WTC11 (cell line): ENCODE measurements around the gene ZNF273. TPM values are rescaled to one million over a fixed set of nuclear protein-coding genes. Genes with fewer than 3 reads are reported as not detected.

ENCODE experiments used
- ATAC-seq: fragments of 200-7000 bp; cut with Tn5 transposase; 2 replicates; pipeline ENCODE4 v1.10.0; 2021; ENCODE audit warnings: mild to moderate bottlenecking, moderate library complexity
- CTCF ChIA-PET: fragments of 300-600 bp; sonication (Branson Sonifier 250); formaldehyde crosslinking; loops from one replicate; lab custom pipeline; 2021; ENCODE audit warnings: antibody characterized with exemption; lab: Charles Lee
- POLR2A ChIA-PET: fragments of 350-600 bp; sonication (Branson Sonifier 250); formaldehyde crosslinking; loops from one replicate; lab custom pipeline; 2021; ENCODE audit warnings: antibody characterized with exemption; lab: Charles Lee
- DNase-seq: peaks from one replicate; pipeline ENCODE4 v3.0.0; 2021; ENCODE audit warnings: low spot score
- H3K27ac Mint-ChIP-seq: 2 replicates; pipeline ENCODE4 v1.8.0; 2021; ENCODE audit warnings: mixed read lengths
- H3K27me3 Mint-ChIP-seq: 2 replicates; pipeline ENCODE4 v1.8.0; 2021; ENCODE audit warnings: low read depth, mild to moderate bottlenecking, moderate library complexity, mixed read lengths
- H3K36me3 Mint-ChIP-seq: 2 replicates; pipeline ENCODE4 v1.8.0; 2021; ENCODE audit warnings: mixed read lengths
- H3K4me1 Mint-ChIP-seq: 2 replicates; pipeline ENCODE4 v1.8.0; 2022; ENCODE audit warnings: mixed read lengths
- H3K4me3 Mint-ChIP-seq: 2 replicates; pipeline ENCODE4 v1.8.0; 2021; ENCODE audit warnings: mild to moderate bottlenecking, moderate library complexity, mixed read lengths
- H3K9me3 Mint-ChIP-seq: 2 replicates; pipeline ENCODE4 v1.8.0; 2021; ENCODE audit warnings: mixed read lengths
- ATF2 ChIP-seq: sonication (generic); formaldehyde crosslinking; IDR thresholded peaks from 2 replicates; pipeline ENCODE4 v1.8.1; 2022; ENCODE audit warnings: low read depth, missing genetic modification reagents, borderline replicate concordance
- CDX4 ChIP-seq: fragments of 250-450 bp; sonication (Bioruptor Pico); IDR thresholded peaks from 2 replicates; pipeline ENCODE4 v1.9.0; 2021; ENCODE audit warnings: moderate library complexity, mild to moderate bottlenecking, inconsistent platforms, borderline replicate concordance
- CREB1 ChIP-seq: sonication (generic); formaldehyde crosslinking; IDR thresholded peaks from 2 replicates; pipeline ENCODE4 v1.8.0; 2023; ENCODE audit warnings: mild to moderate bottlenecking, missing genetic modification reagents
- E2F5 ChIP-seq: sonication (generic); formaldehyde crosslinking; IDR thresholded peaks from 2 replicates; pipeline ENCODE4 v1.8.1; 2022; ENCODE audit warnings: mild to moderate bottlenecking, moderate library complexity, missing genetic modification reagents
- ESRRA ChIP-seq: sonication (generic); formaldehyde crosslinking; IDR thresholded peaks from 2 replicates; pipeline ENCODE4 v1.8.1; 2022; ENCODE audit warnings: mild to moderate bottlenecking, missing genetic modification reagents, borderline replicate concordance
- HMGXB4 ChIP-seq: sonication (generic); formaldehyde crosslinking; IDR thresholded peaks from 2 replicates; pipeline ENCODE4 v1.8.1; 2023; ENCODE audit warnings: mild to moderate bottlenecking, moderate library complexity, missing genetic modification reagents
- IRF2 ChIP-seq: sonication (generic); formaldehyde crosslinking; IDR thresholded peaks from 2 replicates; pipeline ENCODE4 v1.8.0; 2022; ENCODE audit warnings: low read depth, missing genetic modification reagents, borderline replicate concordance
- JAZF1 ChIP-seq: fragments of 250-450 bp; sonication (Bioruptor Pico); IDR thresholded peaks from 2 replicates; pipeline ENCODE4 v1.9.0; 2021; ENCODE audit warnings: moderate library complexity, mild to moderate bottlenecking, inconsistent platforms
- MYBL2 ChIP-seq: sonication (generic); formaldehyde crosslinking; IDR thresholded peaks from 2 replicates; pipeline ENCODE4 v1.8.1; 2023; ENCODE audit warnings: mild to moderate bottlenecking, moderate library complexity, missing genetic modification reagents
- PRDM15 ChIP-seq: sonication (generic); formaldehyde crosslinking; IDR thresholded peaks from 2 replicates; pipeline ENCODE4 v1.8.0; 2022; ENCODE audit warnings: missing genetic modification reagents
- SMAD4 ChIP-seq: sonication (generic); formaldehyde crosslinking; IDR thresholded peaks from 2 replicates; pipeline ENCODE4 v1.8.0; 2022; ENCODE audit warnings: mild to moderate bottlenecking, missing genetic modification reagents
- SOX15 ChIP-seq: fragments of 250-450 bp; sonication (Bioruptor Pico); IDR thresholded peaks from 2 replicates; pipeline ENCODE4 v1.9.0; 2021; ENCODE audit warnings: mild to moderate bottlenecking
- STAT6 ChIP-seq: sonication (generic); formaldehyde crosslinking; conservative IDR thresholded peaks from 2 replicates; pipeline ENCODE4 v1.8.1; 2023; ENCODE audit warnings: mild to moderate bottlenecking, low read depth, missing genetic modification reagents, moderate library complexity
- ZNF317 ChIP-seq: sonication (generic); formaldehyde crosslinking; IDR thresholded peaks from 2 replicates; pipeline ENCODE4 v1.8.1; 2023; ENCODE audit warnings: low read depth, mild to moderate bottlenecking, moderate library complexity, missing genetic modification reagents, borderline replicate concordance
- total RNA-seq: library from RNA; stranded (reverse); gene quantifications from 3 replicates; pipeline ENCODE4 v1.2.3, GENCODE V29; 2021

Gene ZNF273
- total RNA-seq, 1 experiment from 2014 or later = 12.1 TPM

GRCh38 chr7:64902806-64903721 lies at the start of gene ZNF273 (continued):
- TF ChIP-seq ZNF317 (no peak), SOX15 (CRISPR knock-in tag) (no peak)

GRCh38 chr7:64853679-64854078 lies 49.4 kb upstream of the ZNF273 start:
- no peaks in the 10 kb centered on the region for H3K4me1 Mint-ChIP-seq
- ChIA-PET CTCF (no interaction called here), POLR2A (no interaction called here)
- peaks cover 23% of the 10 kb centered on the region for H3K9me3 Mint-ChIP-seq
- H3K27ac Mint-ChIP-seq = no peak overlapping the region
- no peaks in the 10 kb centered on the region; the same call in 1 of the 2 replicates for H3K27me3 Mint-ChIP-seq
- ATAC-seq = no peak
- H3K4me3 Mint-ChIP-seq = no peak overlapping the region
- DNase-seq = no peak
- peaks cover 4% of the 10 kb centered on the region; the same call in 1 of the 2 replicates for H3K36me3 Mint-ChIP-seq
- TF ChIP-seq ATF2 (CRISPR knock-in tag) = no peak
- TF ChIP-seq CREB1 (CRISPR knock-in tag) = no peak
- no peak for TF ChIP-seq MYBL2
- TF ChIP-seq CDX4 (CRISPR knock-in tag) = no peak
- TF ChIP-seq HMGXB4 = no peak
- no peak for TF ChIP-seq IRF2 (CRISPR knock-in tag)
- TF ChIP-seq STAT6 (CRISPR knock-in tag) = no peak
- no peak for TF ChIP-seq JAZF1
- TF ChIP-seq ESRRA (CRISPR knock-in tag) = no peak
- no peak for TF ChIP-seq E2F5 (CRISPR knock-in tag)
- TF ChIP-seq SMAD4 (CRISPR knock-in tag) = no peak
- TF ChIP-seq PRDM15 (CRISPR knock-in tag) = no peak
